ENCODE measurements around the gene DNAJC16. TPM values are rescaled to one million over a fixed set of nuclear protein-coding genes. Genes with fewer than 3 reads are reported as not detected.
A peak's percentile ranks its signal among the peaks of the same experiment; 100 is the strongest.

The DNAJC16 gene
- total RNA-seq, 4 donors from 2014 or later: 20.8 to 64.4 (median 31.8) TPM

- no peak for DNase-seq
- no peak for TF ChIP-seq POLR2A (IDR thresholded peaks at IDR 0.05)
- TF ChIP-seq, protein P1, sequence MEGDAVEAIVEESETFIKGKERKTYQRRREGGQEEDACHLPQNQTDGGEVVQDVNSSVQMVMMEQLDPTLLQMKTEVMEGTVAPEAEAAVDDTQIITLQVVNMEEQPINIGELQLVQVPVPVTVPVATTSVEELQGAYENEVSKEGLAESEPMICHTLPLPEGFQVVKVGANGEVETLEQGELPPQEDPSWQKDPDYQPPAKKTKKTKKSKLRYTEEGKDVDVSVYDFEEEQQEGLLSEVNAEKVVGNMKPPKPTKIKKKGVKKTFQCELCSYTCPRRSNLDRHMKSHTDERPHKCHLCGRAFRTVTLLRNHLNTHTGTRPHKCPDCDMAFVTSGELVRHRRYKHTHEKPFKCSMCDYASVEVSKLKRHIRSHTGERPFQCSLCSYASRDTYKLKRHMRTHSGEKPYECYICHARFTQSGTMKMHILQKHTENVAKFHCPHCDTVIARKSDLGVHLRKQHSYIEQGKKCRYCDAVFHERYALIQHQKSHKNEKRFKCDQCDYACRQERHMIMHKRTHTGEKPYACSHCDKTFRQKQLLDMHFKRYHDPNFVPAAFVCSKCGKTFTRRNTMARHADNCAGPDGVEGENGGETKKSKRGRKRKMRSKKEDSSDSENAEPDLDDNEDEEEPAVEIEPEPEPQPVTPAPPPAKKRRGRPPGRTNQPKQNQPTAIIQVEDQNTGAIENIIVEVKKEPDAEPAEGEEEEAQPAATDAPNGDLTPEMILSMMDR (IDR thresholded peaks at IDR 0.05): no peak
- peaks cover 0 to 78% (median 0%) of the 10 kb centered on the region in 3 donors for H3K36me3 ChIP-seq
- no peaks in the 10 kb centered on the region for H3K9me3 ChIP-seq
- H3K4me3 ChIP-seq: no peak overlapping the region
- no peaks in the 10 kb centered on the region for H3K27me3 ChIP-seq
- H3K4me1 ChIP-seq: no peaks in the 10 kb centered on the region
- no peak overlapping the region for H3K27ac ChIP-seq
Observed at GRCh38 chr1:15546641-15547040, 20.0 kb downstream of the DNAJC16 start.

- no peak overlapping the region for H3K4me3 ChIP-seq
- no peaks in the 10 kb centered on the region for H3K4me1 ChIP-seq
- peaks cover 0 to 40% (median 0%) of the 10 kb centered on the region in 3 donors for H3K36me3 ChIP-seq
- DNase-seq: no peak
- H3K27ac ChIP-seq: no peak overlapping the region
- no peaks in the 10 kb centered on the region for H3K27me3 ChIP-seq
- no peak for TF ChIP-seq POLR2A (IDR thresholded peaks at IDR 0.05)
- TF ChIP-seq, protein P1 (IDR thresholded peaks at IDR 0.05): no peak
- no peaks in the 10 kb centered on the region for H3K9me3 ChIP-seq
Observed at GRCh38 chr1:15550573-15550972, 23.9 kb downstream of the DNAJC16 start.

GRCh38 chr1:15557008-15557407, 30.4 kb downstream of the DNAJC16 start:
- Histone ChIP-seq H3K4me1 (no peaks in the 10 kb centered on the region), H3K9me3 (no peaks in the 10 kb centered on the region), H3K36me3 (peaks cover 0 to 26% (median 0%) of the 10 kb centered on the region in 3 donors), H3K27me3 (no peaks in the 10 kb centered on the region), H3K27ac (no peak overlapping the region), H3K4me3 (no peak overlapping the region)
- TF ChIP-seq POLR2A (IDR thresholded peaks at IDR 0.05): no peak
- TF ChIP-seq, protein P1 (IDR thresholded peaks at IDR 0.05): no peak
- no peak for DNase-seq

- Histone ChIP-seq H3K36me3 (peaks cover 0 to 31% (median 0%) of the 10 kb centered on the region in 3 donors), H3K9me3 (no peaks in the 10 kb centered on the region), H3K4me3 (no peak overlapping the region), H3K4me1 (no peaks in the 10 kb centered on the region), H3K27ac (no peak overlapping the region), H3K27me3 (no peaks in the 10 kb centered on the region)
- no peak for TF ChIP-seq POLR2A (IDR thresholded peaks at IDR 0.05)
- DNase-seq: peak in 1 of 3 donors; percentile 30
Observed at GRCh38 chr1:15557594-15557993, 30.9 kb downstream of the DNAJC16 start.

DNA sequence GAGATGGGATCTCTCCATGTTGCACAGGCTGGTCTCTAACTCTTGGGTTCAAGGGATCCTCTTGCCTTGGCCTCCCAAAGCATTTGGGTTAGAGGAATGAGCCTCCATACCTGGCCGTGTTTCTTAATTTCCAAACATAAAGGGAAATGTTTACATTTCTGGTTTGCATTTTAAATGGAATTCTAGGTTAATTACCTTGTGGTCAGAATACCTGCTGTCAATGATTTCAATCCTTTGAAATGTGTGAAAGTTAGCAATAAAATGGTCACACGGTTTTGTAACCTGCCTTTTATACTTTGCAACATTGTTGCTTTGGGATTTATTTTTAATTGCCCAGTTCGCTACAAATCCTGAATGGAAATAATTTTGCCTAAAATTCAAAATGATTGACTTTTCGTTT, 31.9 kb downstream of the DNAJC16 start:
- Histone ChIP-seq H3K9me3 (no peaks in the 10 kb centered on the region), H3K27ac (peak overlapping the region in 3 of 4 donors; percentile 45 to 74 (median 71)), H3K4me1 (no peaks in the 10 kb centered on the region), H3K4me3 (no peak overlapping the region), H3K27me3 (no peaks in the 10 kb centered on the region), H3K36me3 (peaks cover 0 to 41% (median 0%) of the 10 kb centered on the region in 3 donors)
- no peak for TF ChIP-seq POLR2A (IDR thresholded peaks at IDR 0.05)
- TF ChIP-seq, protein P1 (IDR thresholded peaks at IDR 0.05): no peak
- no peak for DNase-seq

GRCh38 chr1:15559189-15559810, 32.7 kb downstream of the DNAJC16 start:
- peak in 2 of 3 donors; percentile 58 to 82 for DNase-seq
- Histone ChIP-seq H3K27me3 (no peaks in the 10 kb centered on the region), H3K9me3 (no peaks in the 10 kb centered on the region), H3K36me3 (peaks cover 0 to 48% (median 0%) of the 10 kb centered on the region in 3 donors), H3K4me3 (no peak overlapping the region), H3K27ac (peak overlapping the region in 3 of 4 donors; percentile 45 to 74 (median 71)), H3K4me1 (no peaks in the 10 kb centered on the region)
- TF ChIP-seq, protein P1 (IDR thresholded peaks at IDR 0.05): no peak
- no peak for TF ChIP-seq POLR2A (IDR thresholded peaks at IDR 0.05)

Data from Peyer's patch (tissue), 4 donors.